H1 (cell line): Measurements from ENCODE around the gene FAM184B. TPM values are rescaled to one million over a fixed set of nuclear protein-coding genes. Genes with fewer than 3 reads are reported as not detected.

ENCODE experiments used
- CTCF ChIA-PET: fragments of 300-600 bp; sonication (Branson Sonifier 250); formaldehyde crosslinking; loops from one replicate; lab custom pipeline; 2021; ENCODE audit not compliant: partially characterized antibody; lab: Charles Lee
- POLR2A ChIA-PET: fragments of 300-600 bp; sonication (Branson Sonifier 250); formaldehyde crosslinking; loops from one replicate; lab custom pipeline; 2021; ENCODE audit warnings: inconsistent platforms; ENCODE audit not compliant: partially characterized antibody; lab: Charles Lee
- DNase-seq, 2 experiments: peaks; one replicate each; pipeline versions ENCODE4 v3.0.0 to v3.0.0-alpha.2; 2010 to 2022; ENCODE audit warnings: low spot score in 2 of 2, low read depth in 1 of 2, mixed read lengths in 1 of 2
- FAIRE-seq: peaks from 2 replicates; lab custom pipeline; 2011; peaks lifted over from hg19 to GRCh38; lab: Jason Lieb, UNC
- H2AFZ ChIP-seq: 2 replicates; pipeline ENCODE4 v1.8.1; 2012; ENCODE audit warnings: low read length, inconsistent platforms
- H2AK5ac ChIP-seq: 2 replicates; pipeline ENCODE4 v1.6.1; 2013; ENCODE audit warnings: low read depth, low read length
- H2BK120ac ChIP-seq: replicated peaks from 2 replicates; pipeline ENCODE3; 2013; ENCODE audit warnings: low read depth, low read length, inconsistent platforms
- H2BK12ac ChIP-seq: 2 replicates; pipeline ENCODE4 v1.6.1; 2013; ENCODE audit warnings: low read depth, low read length
- H2BK15ac ChIP-seq: 2 replicates; pipeline ENCODE4 v1.6.1; 2013; ENCODE audit warnings: low read length
- H2BK20ac ChIP-seq: 2 replicates; pipeline ENCODE4 v1.6.1; 2013; ENCODE audit warnings: low read length
- H2BK5ac ChIP-seq: 2 replicates; pipeline ENCODE4 v1.6.1; 2013; ENCODE audit warnings: low read depth, low read length
- H3K14ac ChIP-seq: 2 replicates; pipeline ENCODE4 v1.6.1; 2013; ENCODE audit warnings: inconsistent platforms; ENCODE audit not compliant: insufficient read length
- H3K18ac ChIP-seq: 2 replicates; pipeline ENCODE4 v1.6.1; 2013; ENCODE audit warnings: low read length; ENCODE audit errors: extremely low read depth
- H3K23ac ChIP-seq: 2 replicates; pipeline ENCODE4 v1.6.1; 2013; ENCODE audit warnings: inconsistent platforms; ENCODE audit not compliant: insufficient read length
- H3K23me2 ChIP-seq: 2 replicates; pipeline ENCODE4 v1.6.1; 2013; ENCODE audit warnings: low read depth, low read length
- H3K27ac ChIP-seq: 2 replicates; pipeline ENCODE4 v1.6.1; 2011; ENCODE audit warnings: low read depth, low read length, inconsistent platforms
- H3K27me3 ChIP-seq, 4 experiments: replicated peaks in 1 of 4; 1 replicate in 1 of 4; 2 replicates in 3 of 4; pipeline versions ENCODE4 v1.6.1 to v1.8.1; 2011 to 2013; ENCODE audit warnings: low read length in 3 of 4, mild to moderate bottlenecking in 3 of 4, inconsistent platforms in 2 of 4, mixed read lengths in 2 of 4, moderate library complexity in 1 of 4; ENCODE audit not compliant: control insufficient read depth in 3 of 4, insufficient read depth in 3 of 4; ENCODE audit errors: extremely low read depth in 1 of 4
- H3K36me3 ChIP-seq, 4 experiments: 2 replicates each; pipeline versions ENCODE4 v1.6.1 to v1.8.1; 2011 to 2013; ENCODE audit warnings: mild to moderate bottlenecking in 4 of 4, low read length in 3 of 4, moderate library complexity in 2 of 4, control low read depth in 1 of 4, inconsistent platforms in 1 of 4; ENCODE audit not compliant: insufficient read depth in 4 of 4, control insufficient read depth in 2 of 4
- H3K4ac ChIP-seq: replicated peaks from 2 replicates; pipeline ENCODE3; 2013; ENCODE audit warnings: low read length, low read depth, mixed read lengths, inconsistent platforms; ENCODE audit not compliant: insufficient read length
- H3K4me1 ChIP-seq, 4 experiments: replicated peaks in 1 of 4; 1 replicate in 1 of 4; 2 replicates in 3 of 4; pipeline versions ENCODE4 v1.6.1 to v1.8.1; 2011 to 2013; ENCODE audit warnings: low read length in 3 of 4, inconsistent platforms in 2 of 4, mixed read lengths in 1 of 4; ENCODE audit not compliant: insufficient read depth in 4 of 4, control insufficient read depth in 3 of 4
- H3K4me2 ChIP-seq, 2 experiments: 2 replicates each; pipeline versions ENCODE4 v1.6.1 to v1.8.1; 2011 to 2013; ENCODE audit warnings: low read depth in 2 of 2, low read length in 2 of 2, control low read depth in 1 of 2, inconsistent platforms in 1 of 2, mild to moderate bottlenecking in 1 of 2; ENCODE audit not compliant: insufficient read depth in 1 of 2
- H3K4me3 ChIP-seq, 4 experiments: fragments of 200-600, 300-600 bp in 1 of 4; sonication (generic), shearing (Covaris generic), sonication (Bioruptor Twin) in 1 of 4; 2 replicates each; pipeline versions ENCODE4 v1.5.1 to v1.8.1; 2011 to 2016; ENCODE audit warnings: low read length in 4 of 4, low read depth in 3 of 4, control low read depth in 2 of 4, inconsistent platforms in 2 of 4, mild to moderate bottlenecking in 2 of 4, mixed read lengths in 1 of 4, moderate library complexity in 1 of 4; ENCODE audit not compliant: insufficient read depth in 2 of 4; ENCODE audit errors: extremely low read depth in 1 of 4
- H3K56ac ChIP-seq: replicated peaks from 2 replicates; pipeline ENCODE3; 2013; ENCODE audit warnings: low read depth, mild to moderate bottlenecking, mixed read lengths, low read length, inconsistent platforms; ENCODE audit not compliant: insufficient read length
- H3K79me1 ChIP-seq: 2 replicates; pipeline ENCODE4 v1.6.1; 2013; ENCODE audit warnings: low read depth, low read length, control low read depth
- H3K79me2 ChIP-seq, 2 experiments: 2 replicates each; pipeline versions ENCODE4 v1.6.1 to v1.8.1; 2012 to 2013; ENCODE audit warnings: low read length in 2 of 2, mild to moderate bottlenecking in 2 of 2, inconsistent platforms in 1 of 2; ENCODE audit not compliant: insufficient read depth in 2 of 2, control insufficient read depth in 1 of 2
- H3K9ac ChIP-seq, 4 experiments: replicated peaks in 1 of 4; 1 replicate in 1 of 4; 2 replicates in 3 of 4; pipeline versions ENCODE4 v1.6.1 to v1.8.1; 2011 to 2013; ENCODE audit warnings: low read depth in 3 of 4, low read length in 3 of 4, control low read depth in 2 of 4, mild to moderate bottlenecking in 2 of 4, moderate library complexity in 2 of 4, inconsistent platforms in 1 of 4; ENCODE audit errors: extremely low read depth in 1 of 4
- H3K9me3 ChIP-seq, 2 experiments: 2 replicates each; pipeline versions ENCODE4 v1.6.1 to v1.8.1; 2012 to 2013; ENCODE audit warnings: mild to moderate bottlenecking in 2 of 2, moderate library complexity in 2 of 2, control low read depth in 1 of 2, inconsistent platforms in 1 of 2, low read depth in 1 of 2, low read length in 1 of 2, mixed read lengths in 1 of 2; ENCODE audit not compliant: insufficient read depth in 2 of 2
- H4K20me1 ChIP-seq, 2 experiments: replicated peaks in 1 of 2; 2 replicates each; pipeline versions ENCODE3 to v1.8.1; 2011 to 2013; ENCODE audit warnings: inconsistent platforms in 2 of 2, low read length in 2 of 2, mild to moderate bottlenecking in 1 of 2; ENCODE audit not compliant: insufficient read depth in 2 of 2, control insufficient read depth in 1 of 2
- H4K5ac ChIP-seq: 2 replicates; pipeline ENCODE4 v1.6.1; 2013; ENCODE audit warnings: low read length, low read depth, mixed read lengths, inconsistent platforms; ENCODE audit not compliant: insufficient read length
- H4K8ac ChIP-seq: 2 replicates; pipeline ENCODE4 v1.8.0; 2013; ENCODE audit warnings: mild to moderate bottlenecking, moderate library complexity, low read length, inconsistent platforms; ENCODE audit not compliant: insufficient read depth; ENCODE audit errors: extremely low read depth
- H4K91ac ChIP-seq: replicated peaks from 2 replicates; pipeline ENCODE3; 2013; ENCODE audit warnings: low read length, mixed read lengths, inconsistent platforms; ENCODE audit not compliant: insufficient read length
- CBX5 ChIP-seq: fragments of 300-800, 300-1000 bp; sonication (generic); IDR thresholded peaks from 2 replicates; pipeline ENCODE4 v1.7.1; 2016; ENCODE audit warnings: antibody characterized with exemption, low read length, low read depth
- CBX8 ChIP-seq: fragments of 300-800, 300-1000 bp; sonication (generic); IDR thresholded peaks from 2 replicates; pipeline ENCODE4 v1.7.1; 2016; ENCODE audit warnings: low read depth, low read length, borderline replicate concordance
- KDM1A ChIP-seq: fragments of 200-600, 300-600 bp; sonication (generic); IDR thresholded peaks from 2 replicates; pipeline ENCODE4 v1.7.1; 2016; ENCODE audit warnings: mild to moderate bottlenecking, low read length, borderline replicate concordance
- PHF8 ChIP-seq: fragments of 200-600 bp; sonication (generic); conservative IDR thresholded peaks from 2 replicates; pipeline ENCODE4 v1.7.1; 2012; ENCODE audit warnings: low read depth, mild to moderate bottlenecking, inconsistent platforms, low read length, moderate library complexity
- RBBP5 ChIP-seq: IDR thresholded peaks from 2 replicates; pipeline ENCODE4 v1.7.1; 2012; ENCODE audit warnings: low read depth, mild to moderate bottlenecking, inconsistent platforms, low read length, moderate library complexity, borderline replicate concordance
- TAF1 ChIP-seq: IDR thresholded peaks from 2 replicates; pipeline ENCODE4 v1.6.1; 2011; ENCODE audit warnings: mild to moderate bottlenecking, low read depth, low read length
- WGBS, 2 experiments: shearing (Covaris generic) in 1 of 2; methylation state at CpG; one replicate each; pipeline versions ENCODE4 v1.1.6 to v1.1.7; 2013 to 2015; ENCODE audit warnings: low lambda C conversion rate in 2 of 2, mixed read lengths in 2 of 2, inconsistent platforms in 1 of 2, low coverage in 1 of 2, missing lambda C conversion rate in 1 of 2; ENCODE audit not compliant: insufficient replicate concordance in 2 of 2, insufficient coverage in 1 of 2, insufficient read length in 1 of 2; ENCODE audit errors: extremely low coverage in 1 of 2, missing lambda C conversion rate in 1 of 2; 5-methylcytosine and 5-hydroxymethylcytosine counted together
- polyA plus RNA-seq, 7 experiments: library from polyadenylated mRNA; depleted of rRNA in 3 of 7; stranded (reverse) in 5 of 7; unstranded in 2 of 7; fragments of >200 nt in 5 of 7; fragments of 200-250 nt in 2 of 7; gene quantifications; 1 replicate in 5 of 7; 2 replicates in 1 of 7; 4 replicates in 1 of 7; pipeline versions ENCODE4 v1.2.1 to v1.2.3, GENCODE V29; 2011 to 2013; ENCODE audit warnings: missing spikeins in 2 of 7, mixed read lengths in 2 of 7
- total RNA-seq: library from RNA; stranded (reverse); fragmentation: NEBNext Ultra II Directional; extraction: Animal tissue kit (Norgen Biotek cat#: 25700); gene quantifications from 2 replicates; pipeline ENCODE4 v1.2.1, GENCODE V29; 2021
- TF ChIP-seq, protein P1 (sequence below): IDR thresholded peaks from 2 replicates; pipeline ENCODE4 v1.6.1; 2011; ENCODE audit warnings: low read length, improper control_type of control experiment

Gene FAM184B
- total and polyA plus RNA-seq, 2 of the 8 experiments (the other 6 are each of a cell fraction or from before 2014, with no cell fraction given) = 0.05 to 0.39 TPM

DNA sequence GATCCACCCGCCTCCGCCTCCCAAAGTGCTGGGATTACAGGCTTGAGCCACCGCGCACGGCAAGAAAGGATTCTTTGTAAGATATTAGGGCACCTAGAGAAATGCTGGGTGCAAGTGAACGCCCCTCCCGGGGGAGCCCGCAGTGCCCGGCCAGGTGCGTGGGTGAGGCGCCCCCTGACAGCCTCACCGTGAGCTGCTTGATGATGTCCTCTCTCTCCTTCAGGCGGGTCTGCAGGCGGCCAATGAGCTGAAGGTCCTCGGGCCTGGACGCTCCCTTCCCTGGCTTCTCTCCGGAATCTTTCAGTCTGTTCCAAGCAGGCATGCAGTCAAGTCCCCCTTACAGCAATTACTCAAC, 145.1 kb downstream of the FAM184B start:
- Histone ChIP-seq H3K27ac (no peak overlapping the region), H2BK5ac (no peak overlapping the region), H3K79me2 (no peaks in the 10 kb centered on the region), H3K79me1 (no peaks in the 10 kb centered on the region; the same call in 1 of the 2 replicates), H4K8ac (no peak overlapping the region), H2BK20ac (no peak overlapping the region), H3K4ac (no peak overlapping the region), H4K5ac (no peak overlapping the region), H3K14ac (no peak overlapping the region), H3K4me1 (0 out of 7 replicates have a peak, but pooled peaks cover 0 to 3% (median 0%) of the 10 kb centered on the region in 4 experiments), H3K9ac (no peak overlapping the region), H3K36me3 (peaks cover 10 to 36% (median 23%) of the 10 kb centered on the region in 4 experiments; a peak in 7 of 8 replicates), H3K23ac (no peak overlapping the region), H3K4me2 (no peak overlapping the region), H3K27me3 (no peaks in the 10 kb centered on the region), H2BK12ac (no peak overlapping the region), H3K18ac (no peak overlapping the region), H3K23me2 (no peaks in the 10 kb centered on the region), H2AK5ac (no peak overlapping the region), H3K56ac (no peak overlapping the region), H2BK120ac (no peak overlapping the region), H4K20me1 (peaks cover 4 to 9% of the 10 kb centered on the region in 2 experiments), H3K4me3 (no peak overlapping the region), H2BK15ac (no peak overlapping the region), H2AFZ (no peak overlapping the region), H4K91ac (no peak overlapping the region), H3K9me3 (no peaks in the 10 kb centered on the region; a peak in 1 of 4 replicates)
- ChIA-PET POLR2A (interaction anchor here (0.5 to 2.5 kb wide), 6 partner anchors 9 to 76 kb away, joined by 3 to 7 read pairs (median 4); no protein-coding TSS in a partner anchor), CTCF (interaction anchor here (0.6 to 4.6 kb wide), 15 partner anchors 9 to 180 kb away, joined by 3 to 22 read pairs (median 4); no protein-coding TSS in a partner anchor)
- WGBS, 2 experiments = 81% methylated on average over 17 of the region's 17 CpGs; no CpG with 5 or more reads in 1 of the 2 experiments
- no peak for TF ChIP-seq CBX5
- TF ChIP-seq RBBP5 = no peak
- TF ChIP-seq TAF1 = no peak
- no peak for TF ChIP-seq CBX8
- TF ChIP-seq, protein P1, sequence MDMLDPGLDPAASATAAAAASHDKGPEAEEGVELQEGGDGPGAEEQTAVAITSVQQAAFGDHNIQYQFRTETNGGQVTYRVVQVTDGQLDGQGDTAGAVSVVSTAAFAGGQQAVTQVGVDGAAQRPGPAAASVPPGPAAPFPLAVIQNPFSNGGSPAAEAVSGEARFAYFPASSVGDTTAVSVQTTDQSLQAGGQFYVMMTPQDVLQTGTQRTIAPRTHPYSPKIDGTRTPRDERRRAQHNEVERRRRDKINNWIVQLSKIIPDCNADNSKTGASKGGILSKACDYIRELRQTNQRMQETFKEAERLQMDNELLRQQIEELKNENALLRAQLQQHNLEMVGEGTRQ = no peak
- no peak for TF ChIP-seq KDM1A
- TF ChIP-seq PHF8 = no peak
- no peak for DNase-seq
- no peak for FAIRE-seq
